Activated T-cell treated with anti-CD3 and anti-CD28 coated beads for 1 hour (primary cell): ENCODE results near the gene PNKD.
"Not testable (repeated sequence)": the region's sequence is repeated elsewhere in the genome, so short reads cannot be mapped to it uniquely, and the experiment has no call there.

Experiments used
- DNase-seq: peaks from one replicate; pipeline ENCODE4 v3.0.0-alpha.2; 2020; ENCODE audit warnings: low read depth

PNKD gene

DNA sequence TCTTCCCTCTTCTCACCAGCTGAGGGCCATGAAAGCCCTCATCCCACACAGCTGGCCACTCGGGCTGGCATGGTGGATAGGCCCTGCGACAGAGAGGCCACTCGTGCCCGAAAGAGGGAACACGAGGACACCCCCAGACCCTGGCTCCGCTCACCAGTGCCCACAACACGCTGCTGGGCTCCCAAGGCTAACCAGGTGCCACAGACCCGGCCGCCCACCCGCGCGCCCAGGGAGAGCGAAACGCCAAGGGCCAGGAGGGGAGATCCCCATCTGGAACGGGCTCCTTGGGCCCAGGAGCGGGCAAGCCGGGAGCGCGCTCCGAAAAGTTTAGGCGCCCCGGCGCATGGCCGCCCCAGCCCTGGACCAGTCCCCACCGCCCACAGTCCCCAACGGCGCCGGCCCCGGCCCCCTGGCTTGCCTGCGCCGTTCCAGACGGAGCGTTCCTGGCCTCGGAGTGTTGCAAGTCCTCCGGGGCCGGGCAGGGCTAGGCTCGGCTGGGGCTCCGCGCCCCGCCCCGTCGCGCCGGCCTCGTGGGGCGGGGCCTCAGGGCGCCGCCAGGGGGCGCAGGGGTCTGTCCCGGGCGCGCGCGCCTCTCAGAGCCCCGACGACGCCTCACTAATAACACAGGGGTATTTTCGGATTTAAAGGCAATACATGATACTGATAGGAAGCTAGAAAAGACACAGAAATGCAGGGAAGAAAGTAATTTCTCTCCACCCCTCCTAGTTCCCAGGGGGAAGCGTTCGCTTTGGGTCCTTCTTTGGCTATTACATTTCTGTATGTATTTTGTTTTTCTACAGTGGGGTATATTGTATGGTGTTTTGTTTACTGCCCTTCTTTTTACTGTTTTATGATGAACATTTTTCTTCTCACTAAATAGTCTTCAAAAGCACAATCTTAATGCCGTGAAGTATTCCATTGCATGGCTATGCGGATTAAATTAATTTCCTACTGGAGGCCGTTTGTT lies 22.0 kb downstream of the PNKD start, which contains the start of gene TMBIM1:
Gene TMBIM1, minus strand, starts transcription at position 456 of the 967 bp plus-strand sequence. CDS start 10,362 bp downstream, outside the sequence.
- DNase-seq, result peak; percentile 74

DNA sequence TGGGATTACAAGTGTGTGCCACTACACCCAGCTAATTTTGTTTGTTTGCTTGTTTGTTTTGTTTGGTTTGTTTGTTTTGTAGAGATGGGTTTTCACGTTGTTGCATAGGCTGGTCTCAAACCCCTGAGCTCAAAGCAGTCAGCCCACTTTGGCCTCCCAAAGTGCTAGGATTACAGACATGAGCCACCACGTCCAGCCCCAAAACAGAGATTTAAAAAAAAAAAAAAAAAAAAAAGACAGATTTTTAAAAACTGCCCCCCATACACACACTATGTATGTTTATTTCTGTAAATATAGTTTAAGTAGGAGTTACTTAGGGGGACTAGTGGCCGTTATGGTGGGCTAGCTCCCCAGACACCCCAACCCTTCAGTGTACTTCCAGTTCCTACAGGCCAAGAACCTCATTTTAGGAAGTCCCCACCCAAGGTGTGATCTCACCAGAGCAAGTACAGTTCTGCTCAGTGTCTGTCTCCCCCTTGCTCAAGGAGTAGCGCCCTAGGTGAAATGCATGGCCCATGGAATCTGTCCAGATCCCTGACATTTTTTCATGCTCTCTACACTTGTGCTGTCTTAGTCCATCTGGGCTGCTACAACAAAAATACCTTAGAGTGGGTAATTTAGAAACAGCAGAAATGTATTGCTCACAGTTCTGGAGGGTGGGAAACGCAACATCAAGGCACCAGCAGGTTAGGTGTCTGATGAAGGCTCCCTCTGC lies 23.6 kb downstream of the PNKD start:
- no peak for DNase-seq

DNA sequence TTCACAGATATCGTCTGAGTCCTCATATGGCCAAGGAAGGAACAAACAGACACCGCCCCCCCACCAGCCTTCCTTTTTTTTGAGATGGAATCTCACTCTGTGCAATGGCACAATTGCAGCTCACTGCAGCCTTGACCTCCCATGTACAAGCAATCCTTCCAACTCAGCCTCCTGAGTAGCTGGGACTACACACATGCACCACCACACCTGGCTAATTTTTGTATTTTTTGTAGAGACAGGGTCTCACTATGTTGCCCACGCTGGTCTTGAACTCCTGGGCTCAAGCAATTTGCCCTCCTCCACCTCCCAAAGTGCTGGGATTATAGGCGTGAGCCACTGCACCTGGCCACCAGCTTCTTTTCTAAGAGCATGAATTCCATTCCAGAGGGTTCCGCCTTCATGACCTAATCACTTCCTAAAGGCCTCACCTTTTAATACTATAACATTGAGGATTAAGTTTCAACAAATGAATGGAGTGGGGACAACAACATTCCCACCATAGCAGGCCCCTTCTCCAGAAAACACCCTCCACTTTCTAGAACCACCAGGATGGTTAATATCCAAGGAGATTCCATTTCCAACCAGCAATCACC lies 24.2 kb downstream of the PNKD start:
- DNase-seq, result no peak

DNA sequence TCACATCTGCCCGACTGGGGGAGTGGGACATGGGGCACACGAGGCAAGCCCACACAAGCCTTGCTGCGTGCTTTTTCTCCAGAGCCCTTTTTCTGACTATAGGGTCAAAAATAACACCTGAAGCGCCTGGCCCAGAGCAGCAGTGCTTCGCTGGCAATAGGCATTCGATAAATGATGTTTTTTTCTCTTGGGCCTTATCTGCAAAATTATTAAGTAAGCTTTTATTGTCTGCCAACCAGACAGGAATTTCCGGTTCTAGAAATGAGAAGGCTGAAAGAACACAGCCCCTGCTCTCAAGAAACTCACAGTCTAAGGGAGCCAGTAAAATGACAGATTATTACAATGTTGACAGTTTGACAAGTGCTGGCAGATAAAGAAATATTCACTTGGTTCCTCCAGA lies 24.7 kb downstream of the PNKD start:
- no peak for DNase-seq

DNA sequence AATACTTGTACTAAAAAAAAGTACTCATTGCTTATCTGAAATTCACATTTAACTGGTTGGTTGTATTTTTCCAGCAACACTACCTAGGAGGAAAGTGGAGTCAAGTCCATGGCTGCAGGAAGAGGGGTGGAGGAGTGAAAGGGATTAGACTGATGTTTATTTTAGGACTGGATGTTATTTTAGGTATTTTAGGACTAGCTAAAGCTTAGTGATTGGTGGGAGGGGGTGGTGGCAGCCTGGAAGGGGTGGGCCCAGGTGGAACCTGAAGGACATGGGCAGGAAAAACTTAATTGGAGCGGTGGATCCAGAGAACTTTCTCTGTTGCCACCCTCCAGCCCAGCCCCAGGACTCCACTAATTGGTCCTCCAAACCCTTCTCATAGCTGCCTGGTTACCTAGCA lies 25.9 kb downstream of the PNKD start:
- no peak for DNase-seq

DNA sequence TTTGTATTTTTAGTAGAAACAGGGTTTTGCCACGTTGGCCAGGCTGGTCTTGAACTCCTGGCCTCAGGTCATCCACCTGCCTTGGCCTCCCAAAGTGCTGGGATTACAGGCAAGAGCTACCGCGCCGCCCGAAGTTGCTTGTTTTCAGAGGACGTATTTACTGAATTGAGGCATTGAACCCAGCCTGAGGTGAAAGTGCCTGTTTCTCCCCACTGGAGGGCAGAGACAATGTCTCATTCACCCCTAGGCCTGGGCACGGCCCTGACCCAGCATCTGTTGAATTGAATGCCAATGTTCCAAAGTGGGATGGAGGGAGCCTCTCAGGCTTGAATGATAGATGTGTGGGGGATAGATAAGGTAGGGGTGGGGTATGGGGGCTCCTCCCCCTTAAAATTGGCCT lies 26.5 kb downstream of the PNKD start:
- no peak for DNase-seq

DNA sequence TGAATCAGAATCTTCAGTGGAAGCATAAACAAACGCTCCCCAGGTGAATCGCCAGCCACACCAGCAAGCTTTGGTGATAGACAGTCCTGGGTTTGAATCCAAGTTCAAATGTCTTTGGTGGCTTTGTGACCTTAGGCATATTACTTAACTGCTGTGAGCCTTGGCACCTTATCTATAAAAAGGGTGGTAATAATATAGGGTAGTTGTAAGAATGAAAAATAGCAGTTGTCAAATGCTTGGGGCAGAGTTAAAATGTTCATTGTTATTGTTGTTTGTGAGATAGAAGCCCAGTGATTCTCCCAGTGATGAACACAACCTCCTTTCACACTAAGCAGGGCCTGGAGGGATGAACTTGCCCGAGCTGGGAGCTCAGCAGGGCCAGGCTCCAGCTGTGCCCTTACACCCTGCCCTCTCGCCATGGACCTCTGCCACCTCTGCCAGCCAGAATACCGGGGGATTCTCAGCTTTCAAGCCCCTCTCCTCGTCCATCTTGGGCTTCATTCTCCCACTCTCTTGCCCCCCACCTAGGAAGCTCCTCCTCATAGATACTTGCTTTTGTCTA lies 28.1 kb downstream of the PNKD start:
- DNase-seq, result no peak

DNA sequence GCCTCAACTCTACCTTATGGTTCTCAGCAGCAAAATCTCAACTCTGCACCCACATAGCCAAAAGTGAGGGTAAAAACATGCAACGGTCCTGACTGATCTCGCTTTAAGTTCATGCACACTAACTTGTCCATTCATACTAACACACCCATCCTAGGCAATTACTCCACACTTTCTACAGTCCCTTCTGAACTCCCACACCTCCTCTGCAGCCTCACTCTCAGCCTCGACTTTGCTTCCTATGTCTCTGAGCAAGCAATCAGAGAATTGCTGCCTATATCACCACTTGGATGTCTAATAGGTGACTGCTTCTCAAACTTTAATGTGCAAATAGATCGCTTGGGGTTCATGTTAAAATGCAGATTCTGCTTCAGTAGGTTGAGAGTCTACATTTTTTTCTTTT lies 29.8 kb downstream of the PNKD start:
- no peak for DNase-seq

DNA sequence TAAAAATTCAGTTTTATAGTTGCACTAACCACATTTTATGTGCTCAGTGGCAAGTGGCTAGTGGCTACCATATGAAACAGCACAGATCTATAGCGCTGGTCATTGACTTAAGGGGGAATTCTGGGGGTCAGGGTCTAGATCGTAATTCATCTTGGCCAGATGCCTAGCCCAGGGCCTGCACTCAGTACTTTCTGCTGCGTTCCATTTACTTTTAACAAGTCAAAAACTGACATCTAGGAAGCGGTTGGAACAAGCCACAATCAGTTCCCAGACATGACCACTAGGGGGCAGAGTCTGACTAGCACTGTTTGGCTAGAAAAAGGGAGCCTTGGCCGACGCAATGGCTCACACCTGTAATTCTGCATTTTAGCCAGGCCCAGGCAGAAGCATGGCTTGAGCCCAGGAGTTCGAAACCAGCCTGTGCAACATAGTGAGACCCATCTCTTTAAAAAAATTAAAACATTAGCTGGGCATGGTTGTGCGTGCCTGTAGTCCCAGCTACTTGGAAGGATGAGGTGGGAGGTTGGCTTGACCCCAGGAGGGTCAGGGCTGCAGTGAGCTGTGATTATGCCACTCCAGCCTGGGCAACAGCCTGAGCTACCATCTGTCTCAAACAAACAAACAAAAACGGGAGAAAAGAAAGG lies 31.0 kb downstream of the PNKD start:
- DNase-seq, result peak; percentile 83

DNA sequence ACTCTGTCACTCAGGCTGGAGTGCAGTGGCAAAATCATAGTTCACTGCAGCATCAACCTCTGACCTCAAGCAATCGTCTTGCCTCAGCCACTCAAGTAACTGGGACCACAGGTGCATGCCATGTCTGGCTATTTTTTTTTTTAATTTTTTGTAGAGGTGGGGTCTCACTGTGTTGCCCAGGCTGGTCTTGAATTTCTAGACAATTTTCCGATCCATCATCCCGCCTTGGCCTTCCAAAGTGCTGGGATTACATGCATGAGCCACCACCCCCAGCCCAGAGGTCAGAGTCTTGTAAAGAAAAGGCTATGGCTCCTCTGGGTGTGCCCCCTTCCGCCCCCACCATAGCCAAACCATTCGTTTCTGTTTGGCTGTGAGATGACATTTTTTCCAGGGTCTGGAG lies 35.1 kb downstream of the PNKD start:
- no peak for DNase-seq

DNA sequence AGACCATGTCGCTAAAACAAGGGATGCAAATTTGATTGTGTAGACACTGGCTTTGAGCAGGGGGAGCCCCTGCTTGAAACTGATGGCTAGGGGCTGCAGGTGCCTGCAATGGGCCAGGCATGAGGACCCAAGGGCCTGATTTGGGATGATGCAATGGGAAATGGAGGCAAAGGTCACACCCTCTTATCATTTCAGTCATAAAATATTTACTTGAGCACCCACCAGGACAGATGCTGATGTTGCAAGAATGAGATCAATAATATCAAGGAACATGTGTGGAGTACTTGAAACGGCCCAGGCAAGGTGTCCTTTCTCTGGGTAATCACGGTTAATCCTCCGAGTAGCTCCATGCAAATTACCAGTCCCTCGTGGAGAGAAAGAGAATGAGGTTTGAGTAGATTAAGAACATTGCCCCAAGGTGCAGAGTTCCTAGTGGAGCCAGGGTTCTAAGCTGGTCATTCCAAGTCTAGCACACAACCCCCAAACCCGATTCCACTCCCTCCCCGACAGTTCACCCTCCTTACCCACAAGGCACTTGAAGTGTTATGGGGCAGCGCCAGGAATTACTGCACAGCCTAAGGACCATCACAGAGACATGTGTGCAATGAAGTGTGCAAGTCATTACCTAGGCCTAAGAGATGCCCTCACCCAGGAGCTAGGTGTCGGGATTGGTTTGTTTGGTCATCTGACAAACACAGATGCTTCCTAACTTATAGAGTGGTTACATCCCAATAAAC lies 36.0 kb downstream of the PNKD start:
- no peak for DNase-seq

DNA sequence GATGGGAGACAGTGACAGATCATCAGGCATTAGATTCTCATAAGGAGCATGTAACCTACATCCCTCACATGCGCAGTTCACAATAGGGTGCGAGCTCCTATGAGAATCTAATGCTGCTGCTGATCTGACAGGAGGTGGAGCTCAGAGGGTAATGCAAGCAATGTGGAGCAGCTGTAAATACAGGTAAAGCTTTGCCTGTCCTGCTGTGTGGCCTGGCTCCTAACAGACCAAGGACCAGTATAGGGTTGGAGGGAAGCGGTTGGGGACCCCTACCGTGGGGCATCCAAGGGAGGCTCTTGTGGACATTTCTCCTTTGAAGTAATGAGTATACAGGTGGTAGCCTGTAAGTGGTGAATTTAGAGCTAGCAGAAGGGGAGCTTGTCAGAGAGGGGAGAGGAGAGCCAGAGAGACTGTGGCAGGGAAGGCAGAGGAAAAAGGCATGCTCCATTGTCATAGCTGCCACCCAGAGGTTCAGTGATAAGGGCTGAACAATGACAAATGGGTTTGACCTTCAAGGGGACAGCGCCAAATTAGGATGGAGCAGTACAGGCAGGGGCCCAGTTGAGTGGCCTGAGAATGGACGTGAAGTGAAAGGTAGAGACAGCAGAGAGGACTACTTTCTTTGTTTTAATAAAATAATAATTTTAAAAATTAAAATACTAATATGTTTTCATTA lies 37.2 kb downstream of the PNKD start:
- no peak for DNase-seq

DNA sequence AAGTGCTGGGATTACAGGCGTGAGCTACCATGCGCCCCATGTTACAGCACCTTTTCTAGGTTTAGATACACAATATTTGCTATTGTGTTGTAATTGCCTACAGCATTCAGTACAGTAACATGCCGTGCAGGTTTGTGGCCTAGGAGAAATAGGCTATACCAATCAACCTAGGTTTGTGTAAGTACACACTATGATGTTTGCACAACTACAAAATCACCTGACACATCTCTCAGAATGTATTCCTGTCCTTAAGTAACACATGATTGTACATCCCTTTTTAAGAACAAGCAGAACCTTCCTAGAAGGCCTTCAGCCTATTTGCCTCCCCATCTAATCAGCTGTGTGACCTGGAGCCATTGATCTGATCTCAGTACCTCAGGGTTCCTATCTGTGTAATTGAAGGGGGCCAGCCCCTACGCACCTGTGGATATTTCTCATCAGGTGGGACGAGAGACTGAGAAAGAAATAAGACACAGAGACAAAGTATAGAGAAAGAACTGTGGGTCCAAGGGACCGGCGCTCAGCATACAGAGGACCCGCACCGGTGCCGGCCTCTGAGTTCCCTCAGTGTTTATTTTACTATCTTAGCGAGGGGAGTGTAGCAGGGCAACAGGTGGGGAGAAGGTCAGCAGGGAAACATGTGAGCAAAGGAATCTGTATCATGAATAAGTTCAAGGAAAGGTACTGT lies 40.7 kb downstream of the PNKD start:
- DNase-seq, result no peak

DNA sequence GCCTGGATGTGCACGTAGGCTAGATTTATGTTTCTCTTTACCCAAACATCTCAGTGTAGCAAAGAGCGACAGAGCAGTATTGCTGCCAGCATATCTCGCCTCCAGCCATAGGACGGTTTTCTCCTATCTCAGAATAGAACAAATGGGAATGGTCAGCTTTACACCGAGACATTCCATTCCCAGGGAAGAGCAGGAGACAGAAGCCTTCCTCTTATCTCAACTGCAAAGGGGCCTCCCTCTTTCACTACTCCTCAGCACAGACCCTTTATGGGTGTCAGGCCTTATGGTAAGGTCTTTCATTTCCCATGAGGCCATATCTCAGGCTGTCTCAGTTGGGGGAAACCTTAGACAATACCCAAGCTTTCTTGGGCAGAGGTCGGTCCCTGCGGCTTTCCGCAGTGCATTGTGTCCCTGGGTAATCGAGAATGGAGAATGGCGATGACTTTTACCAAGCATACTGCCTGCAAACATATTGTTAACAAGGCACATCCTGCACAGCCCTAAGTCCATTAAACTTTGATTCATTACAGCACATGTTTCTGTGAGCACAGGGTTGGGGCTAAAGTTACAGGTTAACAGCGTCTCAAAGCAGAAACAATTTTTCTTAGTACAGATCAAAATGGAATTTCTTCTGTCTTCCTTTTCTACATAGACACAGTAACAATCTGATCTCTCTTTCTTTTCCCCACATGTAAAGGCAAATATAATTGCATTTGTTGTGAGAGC lies 41.4 kb downstream of the PNKD start:
- not testable (repeated sequence) for DNase-seq

DNA sequence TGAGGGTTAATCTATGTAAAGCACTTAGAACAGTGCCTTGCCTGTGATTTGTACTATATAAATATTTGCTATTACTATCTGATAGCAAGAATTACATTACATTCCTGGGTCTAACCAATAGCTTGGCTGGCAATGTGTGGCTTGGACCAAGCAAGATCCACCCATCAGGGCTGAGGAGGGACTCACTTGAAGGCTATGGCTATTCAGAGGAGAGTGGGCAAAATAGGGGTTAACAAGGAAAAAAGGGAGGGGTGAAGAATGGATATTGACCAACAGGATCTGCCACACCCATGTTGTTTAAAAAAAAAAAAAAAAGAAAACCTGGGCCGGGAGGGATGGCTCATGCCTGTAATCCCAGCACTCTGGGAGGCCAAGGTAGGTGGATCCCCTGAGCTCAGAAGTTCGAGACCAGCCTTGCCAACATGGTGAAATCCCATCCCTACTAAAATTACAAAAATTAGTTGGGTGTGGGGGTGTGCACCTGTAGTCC lies 42.0 kb downstream of the PNKD start:
- DNase-seq, result no peak

DNA sequence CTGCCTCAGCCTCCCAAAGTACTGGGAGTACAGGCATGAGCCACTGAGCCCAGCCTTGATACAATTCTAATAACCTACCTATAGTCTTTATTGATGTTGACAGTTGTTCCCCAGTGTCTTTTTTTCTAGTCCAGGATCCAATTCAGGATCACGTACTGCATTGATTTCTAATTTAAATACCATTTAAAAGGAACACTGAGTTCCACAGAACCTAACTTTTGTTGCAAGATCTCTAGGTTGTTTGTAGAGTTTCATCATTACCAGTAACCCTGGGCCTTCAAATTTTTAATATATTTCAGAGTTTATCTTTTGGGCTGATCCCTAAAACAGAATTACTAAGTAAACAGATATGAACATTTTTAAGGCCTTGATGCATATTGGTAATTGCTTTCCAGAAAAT lies 43.0 kb downstream of the PNKD start:
- no peak for DNase-seq

DNA sequence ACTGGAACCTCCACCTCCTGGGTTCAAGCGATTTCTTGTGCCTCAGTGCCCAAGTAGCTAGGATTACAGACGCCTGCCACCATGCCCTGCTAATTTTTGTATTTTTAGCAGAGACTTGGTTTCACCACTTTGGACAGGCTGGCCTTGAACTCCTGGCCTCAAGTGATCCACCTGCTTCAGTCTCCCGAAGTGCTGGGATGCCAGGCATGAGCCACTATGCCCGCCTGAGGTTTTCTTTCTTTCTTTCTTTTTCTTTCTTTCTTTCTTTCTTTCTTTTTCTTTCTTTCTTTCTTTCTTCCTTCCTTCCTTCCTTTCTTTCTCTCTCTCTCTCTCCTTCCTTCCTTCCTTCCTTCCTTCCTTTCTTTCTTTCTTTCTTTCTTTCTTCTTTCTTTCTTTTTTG lies 44.4 kb downstream of the PNKD start:
- not testable (repeated sequence) for DNase-seq

DNA sequence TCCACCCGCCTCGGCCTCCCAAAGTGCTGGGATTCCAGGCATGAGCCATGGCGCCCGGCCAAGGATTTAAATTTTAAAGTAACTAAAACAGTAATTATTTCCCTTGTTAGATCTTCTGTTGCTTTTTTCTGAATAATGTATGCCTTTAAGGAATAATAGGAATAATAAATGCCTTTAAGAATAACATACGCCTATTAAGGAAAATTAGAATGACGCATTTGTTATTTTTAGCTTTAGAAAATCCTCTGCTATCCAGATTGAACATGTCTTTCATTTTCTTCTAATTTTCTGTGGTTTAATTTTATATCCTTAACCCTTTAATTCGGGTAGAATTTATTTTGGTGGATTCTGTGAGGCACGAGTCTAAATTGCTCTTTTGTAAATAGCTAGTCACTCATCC lies 45.1 kb downstream of the PNKD start:
- DNase-seq, result no peak

DNA sequence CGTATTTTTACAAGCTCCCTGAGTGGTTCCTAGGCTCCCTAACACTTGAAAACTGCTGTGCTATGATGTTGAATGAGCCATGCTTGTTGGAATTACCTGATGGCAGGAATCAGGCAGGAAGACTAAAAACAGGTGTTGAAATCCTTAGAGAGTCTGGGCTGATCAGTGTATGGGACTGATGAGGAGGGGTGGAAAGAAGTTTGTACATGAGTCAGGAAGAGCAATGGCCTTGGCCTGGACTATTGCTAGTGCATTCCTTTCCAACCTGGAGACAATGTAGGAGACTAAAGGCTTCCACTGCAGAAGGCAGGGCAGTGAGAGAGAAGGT lies 46.9 kb downstream of the PNKD start:
- no peak for DNase-seq
